GM12872 (cell line): Measurements from ENCODE around the gene PEAK3.

Experiments used
- TF ChIP-seq, protein P1 (sequence below): IDR thresholded peaks from 3 replicates; pipeline ENCODE4 v1.5.1; 2011; ENCODE audit warnings: low read depth, mild to moderate bottlenecking, low read length, moderate library complexity; ENCODE audit not compliant: insufficient read depth

Gene PEAK3

GRCh38 chr19:2259336-2259735 is 22.6 kb downstream of the PEAK3 start:
- TF ChIP-seq, protein P1, sequence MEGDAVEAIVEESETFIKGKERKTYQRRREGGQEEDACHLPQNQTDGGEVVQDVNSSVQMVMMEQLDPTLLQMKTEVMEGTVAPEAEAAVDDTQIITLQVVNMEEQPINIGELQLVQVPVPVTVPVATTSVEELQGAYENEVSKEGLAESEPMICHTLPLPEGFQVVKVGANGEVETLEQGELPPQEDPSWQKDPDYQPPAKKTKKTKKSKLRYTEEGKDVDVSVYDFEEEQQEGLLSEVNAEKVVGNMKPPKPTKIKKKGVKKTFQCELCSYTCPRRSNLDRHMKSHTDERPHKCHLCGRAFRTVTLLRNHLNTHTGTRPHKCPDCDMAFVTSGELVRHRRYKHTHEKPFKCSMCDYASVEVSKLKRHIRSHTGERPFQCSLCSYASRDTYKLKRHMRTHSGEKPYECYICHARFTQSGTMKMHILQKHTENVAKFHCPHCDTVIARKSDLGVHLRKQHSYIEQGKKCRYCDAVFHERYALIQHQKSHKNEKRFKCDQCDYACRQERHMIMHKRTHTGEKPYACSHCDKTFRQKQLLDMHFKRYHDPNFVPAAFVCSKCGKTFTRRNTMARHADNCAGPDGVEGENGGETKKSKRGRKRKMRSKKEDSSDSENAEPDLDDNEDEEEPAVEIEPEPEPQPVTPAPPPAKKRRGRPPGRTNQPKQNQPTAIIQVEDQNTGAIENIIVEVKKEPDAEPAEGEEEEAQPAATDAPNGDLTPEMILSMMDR: no peak

DNA sequence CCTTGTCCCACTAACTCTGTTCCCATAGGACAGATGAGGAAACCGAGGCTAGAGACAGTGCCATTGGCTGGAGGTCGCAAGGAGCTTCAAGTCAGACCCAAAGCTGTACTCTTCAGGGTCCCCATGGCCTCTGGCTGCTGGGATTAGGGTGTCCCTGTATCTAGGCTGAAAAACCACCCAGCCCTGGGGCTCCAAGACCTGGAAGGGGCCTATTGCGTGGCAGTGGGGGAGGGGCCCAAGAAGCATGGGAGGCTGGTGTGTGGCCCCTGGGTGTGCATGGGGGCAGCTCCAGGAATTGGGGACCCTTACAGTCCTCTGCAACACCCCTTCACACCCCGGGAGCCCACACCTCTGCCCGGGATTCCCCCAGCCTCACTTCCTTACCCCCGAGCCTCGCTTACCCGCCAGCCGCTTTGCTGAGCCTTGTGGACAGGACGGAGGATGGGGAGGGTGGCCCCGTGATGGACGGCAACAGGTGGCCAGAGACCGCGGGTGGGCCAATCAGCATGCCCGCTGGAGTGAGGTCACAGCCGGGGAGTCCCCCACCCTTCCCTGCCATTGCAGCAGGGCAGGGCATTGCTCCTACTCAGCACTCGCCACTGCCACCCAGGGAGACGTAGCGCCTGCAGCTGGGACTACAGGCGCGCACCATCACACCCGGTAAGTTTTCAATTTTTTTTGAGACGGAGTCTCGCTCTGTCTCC is 25.8 kb downstream of the PEAK3 start, which contains the start of gene JSRP1:
Gene JSRP1 (minus strand): TSS at position 436 of the 704 bp plus-strand sequence. CDS start 1,103 bp downstream, outside the sequence.
- TF ChIP-seq, protein P1: no peak

- TF ChIP-seq, protein P1: no peak
These were observed 26.7 kb downstream of the PEAK3 start for GRCh38 chr19:2255112-2255845.

DNA sequence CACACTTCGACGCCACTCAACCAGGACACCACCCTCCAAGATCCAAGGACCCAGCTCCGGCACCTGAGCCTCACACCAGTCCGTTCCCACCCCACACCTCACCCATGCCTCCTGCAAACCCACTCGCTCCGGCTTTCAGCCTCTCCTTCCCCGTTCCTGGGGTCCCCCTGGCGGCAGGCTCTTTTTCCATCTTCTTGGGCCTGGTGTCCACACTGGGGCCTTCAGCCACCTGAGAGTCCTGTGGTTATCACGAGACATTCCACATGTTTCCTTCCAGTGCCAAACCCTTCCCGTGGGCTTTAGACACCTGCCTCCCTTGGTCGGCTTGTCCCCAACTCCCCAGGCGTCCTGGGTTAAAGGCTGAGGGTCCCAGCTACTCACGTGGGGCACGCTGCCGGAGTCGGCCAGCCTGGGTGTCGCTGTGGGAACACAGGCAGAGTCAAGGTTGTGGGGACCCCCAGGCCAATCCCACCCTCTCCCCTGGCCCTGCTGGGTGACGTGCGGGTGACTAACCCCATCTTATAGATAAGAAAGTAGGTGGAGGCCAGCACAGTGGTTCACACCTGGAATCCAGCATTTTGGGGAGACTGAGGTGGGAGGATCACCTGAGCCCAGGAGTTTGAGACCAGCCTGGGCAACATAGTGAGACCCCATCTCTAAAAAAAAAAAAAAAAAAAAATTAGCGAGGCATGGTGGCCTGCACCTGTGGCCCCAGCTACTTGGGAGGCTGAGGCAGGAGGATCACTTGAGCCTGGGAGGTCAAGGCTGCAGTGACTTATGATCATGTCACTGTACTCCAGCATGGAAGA is 27.7 kb downstream of the PEAK3 start:
- TF ChIP-seq, protein P1: no peak

- TF ChIP-seq, protein P1: peak; percentile 53
These were observed 28.6 kb downstream of the PEAK3 start for GRCh38 chr19:2253106-2254063.

- TF ChIP-seq, protein P1: no peak
These were observed 29.2 kb downstream of the PEAK3 start for GRCh38 chr19:2252797-2253105.
